Osteoblast (primary cell): ENCODE measurements around the gene ARHGAP35. TPM values are rescaled to one million over a fixed set of nuclear protein-coding genes. Genes with fewer than 3 reads are reported as not detected.

ENCODE experiments used
- DNase-seq: peaks from one replicate; pipeline ENCODE4 v3.0.0; 2011; ENCODE audit warnings: low spot score, mixed read lengths; ENCODE audit not compliant: insufficient read length; ENCODE audit errors: missing footprints
- H2AFZ ChIP-seq: 2 replicates; pipeline ENCODE4 v1.6.0; 2011; ENCODE audit warnings: mild to moderate bottlenecking, low read length
- H3K27ac ChIP-seq: 2 replicates; pipeline ENCODE4 v1.5.1; 2011; ENCODE audit warnings: mild to moderate bottlenecking, low read depth, low read length, moderate library complexity
- H3K27me3 ChIP-seq: 2 replicates; pipeline ENCODE4 v1.6.0; 2012; ENCODE audit warnings: mild to moderate bottlenecking, control low read depth, inconsistent platforms, low read length, moderate library complexity; ENCODE audit not compliant: insufficient read depth
- H3K36me3 ChIP-seq: 2 replicates; pipeline ENCODE4 v1.5.1; 2011; ENCODE audit warnings: mild to moderate bottlenecking, low read length, control low read depth, moderate library complexity; ENCODE audit not compliant: insufficient read depth
- H3K4me1 ChIP-seq: 2 replicates; pipeline ENCODE4 v1.5.1; 2011; ENCODE audit warnings: mild to moderate bottlenecking, low read length, control low read depth, moderate library complexity; ENCODE audit not compliant: insufficient read depth
- H3K4me2 ChIP-seq: 2 replicates; pipeline ENCODE4 v1.6.0; 2011; ENCODE audit warnings: mild to moderate bottlenecking, low read length; ENCODE audit not compliant: insufficient read depth
- H3K4me3 ChIP-seq: fragments of 200-600 bp; sonication (generic); 3 replicates; pipeline ENCODE4 v1.5.1; 2012; ENCODE audit warnings: mild to moderate bottlenecking, low read length, inconsistent platforms; ENCODE audit not compliant: insufficient read depth
- H3K79me2 ChIP-seq: 2 replicates; pipeline ENCODE4 v1.6.0; 2012; ENCODE audit warnings: mild to moderate bottlenecking, low read length, control low read depth, inconsistent platforms; ENCODE audit not compliant: insufficient read depth
- H3K9me3 ChIP-seq: 2 replicates; pipeline ENCODE4 v1.5.1; 2011; ENCODE audit warnings: low read depth, low read length, control low read depth
- H4K20me1 ChIP-seq: 2 replicates; pipeline ENCODE4 v1.6.0; 2012; ENCODE audit warnings: mild to moderate bottlenecking, low read length, control low read depth; ENCODE audit not compliant: insufficient read depth
- CTCF ChIP-seq: IDR thresholded peaks from 2 replicates; pipeline ENCODE4 v1.5.1; 2011; ENCODE audit warnings: mild to moderate bottlenecking, low read depth, low read length, moderate library complexity; ENCODE audit errors: extremely low read depth
- total RNA-seq: library from RNA; depleted of rRNA; stranded (reverse); fragments of >200 nt; gene quantifications from 2 replicates; pipeline ENCODE4 v1.2.3, GENCODE V29; 2012

Gene ARHGAP35
- total RNA-seq, 1 donor, result 82.2 TPM

GRCh38 chr19:46875657-46876056, 14.9 kb downstream of the ARHGAP35 start:
- Histone ChIP-seq H3K4me2 (no peak overlapping the region), H3K27me3 (no peaks in the 10 kb centered on the region), H3K4me1 (peaks cover 42% of the 10 kb centered on the region), H2AFZ (no peak overlapping the region), H3K9me3 (no peaks in the 10 kb centered on the region), H3K79me2 (peaks cover 75% of the 10 kb centered on the region), H3K27ac (peak overlapping the region; percentile 11), H4K20me1 (peaks cover 4% of the 10 kb centered on the region), H3K36me3 (peaks cover 9% of the 10 kb centered on the region), H3K4me3 (no peak overlapping the region)
- TF ChIP-seq CTCF, result no peak
- no peak for DNase-seq

GRCh38 chr19:46878613-46879375, 18.0 kb downstream of the ARHGAP35 start:
- Histone ChIP-seq H2AFZ (no peak overlapping the region), H3K27me3 (no peaks in the 10 kb centered on the region), H3K36me3 (peaks cover 9% of the 10 kb centered on the region), H3K79me2 (peaks cover 77% of the 10 kb centered on the region), H3K4me3 (no peak overlapping the region), H3K27ac (peak overlapping the region; percentile 92), H3K9me3 (no peaks in the 10 kb centered on the region), H3K4me1 (peaks cover 38% of the 10 kb centered on the region), H3K4me2 (peak overlapping the region; percentile 65), H4K20me1 (peaks cover 10% of the 10 kb centered on the region)
- DNase-seq, result peak; percentile 81
- no peak for TF ChIP-seq CTCF

- H3K9me3 ChIP-seq, result no peaks in the 10 kb centered on the region
- H3K36me3 ChIP-seq, result peaks cover 9% of the 10 kb centered on the region
- peaks cover 78% of the 10 kb centered on the region for H3K79me2 ChIP-seq
- peak overlapping the region; percentile 34 for H3K4me2 ChIP-seq
- H3K27ac ChIP-seq, result peak overlapping the region; percentile 92
- no peak for TF ChIP-seq CTCF
- H3K4me3 ChIP-seq, result no peak overlapping the region
- peaks cover 19% of the 10 kb centered on the region for H4K20me1 ChIP-seq
- DNase-seq, result no peak
- no peaks in the 10 kb centered on the region for H3K27me3 ChIP-seq
- no peak overlapping the region for H2AFZ ChIP-seq
- peaks cover 33% of the 10 kb centered on the region for H3K4me1 ChIP-seq
Observed at GRCh38 chr19:46880431-46880830, 19.6 kb downstream of the ARHGAP35 start.

GRCh38 chr19:46881092-46881491, 20.3 kb downstream of the ARHGAP35 start:
- peak overlapping the region; percentile 92 for H3K27ac ChIP-seq

More at GRCh38 chr19:46881092-46881491, 20.3 kb downstream of the ARHGAP35 start:
- H3K9me3 ChIP-seq, result no peaks in the 10 kb centered on the region
- H3K36me3 ChIP-seq, result peaks cover 4% of the 10 kb centered on the region
- H4K20me1 ChIP-seq, result peaks cover 25% of the 10 kb centered on the region
- peaks cover 78% of the 10 kb centered on the region for H3K79me2 ChIP-seq
- no peak for TF ChIP-seq CTCF
- H3K27me3 ChIP-seq, result no peaks in the 10 kb centered on the region
- H3K4me1 ChIP-seq, result peaks cover 39% of the 10 kb centered on the region
- DNase-seq, result no peak
- H3K4me3 ChIP-seq, result no peak overlapping the region
- H3K4me2 ChIP-seq, result no peak overlapping the region
- H2AFZ ChIP-seq, result no peak overlapping the region
